SK-N-MC (cell line): ENCODE results near the gene PCED1B.
"Not testable (repeated sequence)": the region's sequence is repeated elsewhere in the genome, so short reads cannot be mapped to it uniquely, and the experiment has no call there.

Experiments used
- DNase-seq: peaks from one replicate; pipeline ENCODE4 v3.0.0-alpha.2; 2011; ENCODE audit warnings: low read depth, low spot score
- H3K27ac ChIP-seq: fragments of 200-600 bp; sonication (generic); 2 replicates; pipeline ENCODE4 v1.5.1; 2016; ENCODE audit warnings: mixed run types
- H3K36me3 ChIP-seq: fragments of 200-600 bp; sonication (generic); 2 replicates; pipeline ENCODE4 v1.6.1; 2017; ENCODE audit warnings: antibody characterized with exemption, low read length, mixed read lengths; ENCODE audit not compliant: insufficient read depth
- H3K4me3 ChIP-seq: fragments of 200-600 bp; sonication (generic); 2 replicates; pipeline ENCODE4 v1.5.1; 2016
- H3K9ac ChIP-seq: fragments of 200-600 bp; sonication (generic); 2 replicates; pipeline ENCODE4 v1.8.0; 2017; ENCODE audit warnings: mixed run types, mixed read lengths; ENCODE audit not compliant: insufficient read length
- H3K9me3 ChIP-seq: fragments of 200-600 bp; sonication (generic); 2 replicates; pipeline ENCODE4 v1.6.1; 2017; ENCODE audit warnings: low read depth, mild to moderate bottlenecking, antibody characterized with exemption, low read length, moderate library complexity, mixed read lengths
- EZH2 ChIP-seq: fragments of 200-600 bp; sonication (generic); IDR thresholded peaks from one replicate; pipeline ENCODE4 v1.6.1; 2017; ENCODE audit warnings: antibody characterized with exemption
- FOXP2 ChIP-seq: optimal IDR thresholded peaks from 2 replicates; pipeline ENCODE3; 2011; ENCODE audit warnings: mild to moderate bottlenecking, moderate library complexity; ENCODE audit not compliant: insufficient read depth; ENCODE audit errors: extremely low read length, control extremely low read depth
- POLR2AphosphoS5 ChIP-seq: IDR thresholded peaks from 2 replicates; pipeline ENCODE4 v1.6.1; 2012; ENCODE audit warnings: mild to moderate bottlenecking, low read depth, low read length, borderline replicate concordance

The PCED1B gene

DNA sequence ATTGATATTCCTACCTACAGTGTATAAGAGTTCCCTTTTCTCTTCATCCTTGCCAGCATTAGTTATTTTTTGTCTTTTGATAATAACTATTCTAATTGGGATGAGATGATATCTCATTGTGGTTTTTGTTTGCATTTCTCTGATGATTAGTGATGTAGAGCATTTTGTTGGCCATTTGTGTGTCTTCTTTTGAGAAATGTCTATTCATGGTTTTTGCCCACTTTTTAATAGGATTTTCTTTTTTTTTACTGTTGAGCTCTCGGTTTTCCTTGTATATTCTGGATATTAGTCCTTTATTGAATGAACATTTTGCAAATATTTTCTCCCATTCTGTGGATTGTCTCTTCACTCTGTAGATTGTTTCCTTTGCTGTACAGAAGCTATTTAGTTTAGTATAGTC lies 79.9 kb downstream of the PCED1B start:
- no peak for DNase-seq
- Histone ChIP-seq H3K27ac (no peak overlapping the region), H3K9ac (no peak overlapping the region), H3K36me3 (no peaks in the 10 kb centered on the region), H3K9me3 (no peaks in the 10 kb centered on the region), H3K4me3 (no peak overlapping the region)
- TF ChIP-seq FOXP2 (no peak), EZH2 (no peak), POLR2AphosphoS5 (no peak)

DNA sequence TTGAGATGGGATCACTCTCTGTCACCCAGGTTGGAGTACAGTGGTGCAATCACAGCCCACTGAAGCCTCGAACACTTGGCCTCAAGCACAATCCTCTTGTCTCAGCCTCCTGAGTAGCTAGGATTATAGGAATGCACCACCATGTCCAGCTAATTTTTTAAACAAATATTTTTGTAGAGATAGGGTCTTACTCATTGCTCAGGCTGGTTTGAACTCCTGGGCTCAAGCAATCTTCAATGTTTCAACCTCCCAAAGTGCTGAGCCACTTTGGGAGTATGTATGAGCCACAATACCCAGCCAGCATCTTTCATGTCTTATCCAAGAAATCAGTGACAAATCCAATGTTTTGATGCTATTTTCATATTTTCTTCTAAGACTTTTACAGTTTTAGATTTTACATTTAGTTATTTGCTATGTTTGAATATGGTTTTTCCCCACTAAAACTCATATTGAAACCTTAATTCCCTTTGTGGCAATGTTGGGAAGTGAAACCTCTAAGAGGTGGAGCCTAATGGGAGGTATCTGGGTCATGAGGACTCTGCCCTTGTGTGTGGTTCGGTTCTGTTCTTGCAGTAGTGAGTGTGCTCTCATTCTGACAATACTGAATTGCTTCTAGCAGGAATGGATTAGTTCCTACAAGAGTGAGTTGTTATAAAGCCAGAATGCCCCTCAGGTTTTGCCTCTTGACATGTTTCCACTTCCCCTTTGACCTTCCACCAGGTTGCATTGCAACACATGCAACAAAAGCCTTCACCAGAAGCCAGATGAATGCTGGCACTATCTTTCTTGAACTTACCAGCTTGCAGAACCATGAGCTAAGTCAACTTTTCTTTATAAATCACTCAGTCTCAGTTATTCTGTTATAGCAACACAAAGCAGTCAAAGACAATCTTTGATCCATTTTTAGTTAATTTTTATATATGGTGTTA lies 81.2 kb downstream of the PCED1B start:
- Histone ChIP-seq H3K9me3 (no peaks in the 10 kb centered on the region), H3K4me3 (no peak overlapping the region), H3K9ac (no peak overlapping the region), H3K36me3 (no peaks in the 10 kb centered on the region), H3K27ac (no peak overlapping the region)
- DNase-seq: no peak
- no peak for TF ChIP-seq FOXP2
- no peak for TF ChIP-seq EZH2

DNA sequence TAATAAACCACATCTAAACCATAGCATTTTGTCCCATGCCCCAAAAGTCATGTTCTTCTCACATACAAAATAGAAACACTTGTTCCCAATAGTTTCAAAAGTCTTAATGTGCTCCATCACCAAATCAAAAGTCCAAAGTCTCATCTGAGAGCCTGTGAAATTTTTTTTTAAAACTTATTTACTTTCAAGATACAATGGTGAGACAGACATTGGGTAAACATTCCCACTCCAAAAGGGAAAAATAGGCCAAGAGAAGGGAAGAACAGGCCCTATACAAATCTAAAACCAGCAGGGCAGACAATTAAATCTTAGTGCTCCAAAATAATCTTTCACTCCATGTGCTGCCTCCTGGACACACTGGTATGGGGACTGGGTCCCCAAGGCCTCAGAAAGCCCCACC lies 84.7 kb downstream of the PCED1B start:
- H3K9ac ChIP-seq: no peak overlapping the region
- H3K9me3 ChIP-seq: no peaks in the 10 kb centered on the region
- no peak for DNase-seq
- H3K36me3 ChIP-seq: no peaks in the 10 kb centered on the region
- no peak for TF ChIP-seq FOXP2
- TF ChIP-seq EZH2: no peak
- no peak for TF ChIP-seq POLR2AphosphoS5
- H3K4me3 ChIP-seq: no peak overlapping the region
- H3K27ac ChIP-seq: no peak overlapping the region

DNA sequence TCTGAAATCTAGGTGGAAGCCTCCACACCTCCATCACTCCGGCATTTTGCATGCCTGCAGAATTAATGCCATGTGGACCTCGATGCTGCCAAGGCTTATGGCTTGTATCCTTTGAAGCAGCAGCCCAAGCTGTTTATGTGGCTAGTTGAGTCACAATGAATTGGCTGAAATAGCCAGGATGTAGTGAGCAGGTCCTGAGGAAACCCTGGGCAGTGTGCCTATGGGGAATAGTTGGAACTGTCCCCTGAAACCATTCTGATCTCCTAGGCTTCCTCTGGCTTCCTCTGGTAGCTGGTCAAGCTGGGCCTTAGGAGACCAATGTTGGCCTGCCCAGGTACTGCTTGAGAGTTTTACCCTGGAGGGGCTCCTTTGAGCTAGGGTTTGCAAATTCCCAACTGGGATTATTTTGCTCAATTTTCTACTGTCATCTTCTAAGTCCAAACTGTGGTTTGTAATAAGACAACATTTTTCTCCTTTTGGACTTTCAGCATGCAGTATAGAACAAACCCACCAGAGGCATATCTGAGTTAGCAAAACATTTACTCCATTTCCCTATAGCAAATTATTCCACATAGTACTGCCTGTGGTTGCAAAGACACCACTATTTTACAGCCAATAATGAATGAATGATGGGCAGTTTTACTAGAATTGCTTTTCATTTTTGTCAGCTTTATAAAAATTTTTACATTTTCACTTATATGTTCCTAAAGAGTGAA lies 85.5 kb downstream of the PCED1B start:
- H3K36me3 ChIP-seq: no peaks in the 10 kb centered on the region
- no peak overlapping the region for H3K27ac ChIP-seq
- DNase-seq: no peak
- no peak overlapping the region for H3K4me3 ChIP-seq
- TF ChIP-seq EZH2 (no peak), FOXP2 (no peak), POLR2AphosphoS5 (no peak)
- H3K9me3 ChIP-seq: no peaks in the 10 kb centered on the region
- H3K9ac ChIP-seq: no peak overlapping the region

DNA sequence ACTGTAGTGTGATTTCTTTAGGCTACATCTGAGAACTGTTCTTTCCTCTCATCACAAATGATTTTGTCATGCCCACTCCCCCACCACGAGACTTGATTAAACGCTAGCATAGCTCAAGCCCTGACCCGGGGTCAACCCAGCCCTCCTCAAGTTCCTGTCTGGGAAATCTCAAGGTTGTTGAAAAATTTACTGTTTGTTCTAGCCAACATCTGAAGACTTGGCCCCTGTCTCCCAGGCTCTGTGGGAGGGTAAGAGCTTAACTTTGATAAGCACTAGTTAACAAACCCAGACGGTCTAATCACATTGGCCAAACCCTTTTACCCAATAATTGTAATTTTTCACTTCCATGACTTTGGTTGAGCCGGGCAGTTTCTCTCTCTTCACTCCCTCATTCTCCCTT lies 86.5 kb downstream of the PCED1B start:
- Histone ChIP-seq H3K9me3 (no peaks in the 10 kb centered on the region), H3K27ac (no peak overlapping the region), H3K9ac (no peak overlapping the region), H3K4me3 (no peak overlapping the region), H3K36me3 (no peaks in the 10 kb centered on the region)
- DNase-seq: no peak
- TF ChIP-seq EZH2 (no peak), POLR2AphosphoS5 (no peak), FOXP2 (no peak)

DNA sequence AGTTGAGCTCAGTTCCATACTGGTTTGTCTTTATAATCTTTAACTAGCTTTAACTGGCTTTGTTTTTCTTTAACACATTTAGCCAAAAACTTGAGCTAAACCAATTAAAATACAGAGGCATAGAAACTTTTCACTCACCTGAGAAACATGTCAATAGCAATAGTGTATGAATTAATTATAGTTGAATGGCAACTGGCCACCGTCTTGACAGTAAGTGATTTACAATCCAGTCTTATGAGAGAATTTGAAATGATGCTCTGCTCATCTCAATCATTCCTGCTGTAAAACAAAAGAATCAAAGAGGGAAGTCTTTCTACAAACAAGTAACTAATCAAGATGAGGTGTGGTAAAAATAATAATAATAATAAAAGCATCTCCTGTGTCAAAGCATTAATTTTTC lies 86.9 kb downstream of the PCED1B start:
- Histone ChIP-seq H3K4me3 (no peak overlapping the region), H3K27ac (no peak overlapping the region), H3K36me3 (no peaks in the 10 kb centered on the region), H3K9ac (no peak overlapping the region), H3K9me3 (no peaks in the 10 kb centered on the region)
- no peak for DNase-seq
- TF ChIP-seq POLR2AphosphoS5 (no peak), EZH2 (no peak), FOXP2 (no peak)

DNA sequence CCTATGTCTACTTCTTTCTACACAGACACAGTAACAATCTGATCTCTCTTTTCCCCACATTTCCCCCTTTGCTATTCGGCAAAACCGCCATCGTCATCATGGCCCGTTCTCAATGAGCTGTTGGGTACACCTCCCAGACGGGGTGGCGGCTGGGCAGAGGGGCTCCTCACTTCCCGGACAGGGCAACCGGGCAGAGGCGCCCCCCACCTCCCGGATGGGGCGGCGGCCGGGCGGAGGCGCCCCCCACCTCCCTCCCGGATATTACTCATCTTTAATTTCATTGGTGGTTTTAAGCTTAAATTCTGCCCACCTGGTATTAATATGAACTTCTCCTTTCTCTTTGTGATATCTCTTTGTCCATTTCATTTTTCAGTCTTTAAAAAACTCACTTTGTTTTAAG lies 90.9 kb downstream of the PCED1B start:
- not testable (repeated sequence) for DNase-seq, H3K4me3 ChIP-seq, H3K9me3 ChIP-seq, H3K36me3 ChIP-seq, H3K27ac ChIP-seq, H3K9ac ChIP-seq

DNA sequence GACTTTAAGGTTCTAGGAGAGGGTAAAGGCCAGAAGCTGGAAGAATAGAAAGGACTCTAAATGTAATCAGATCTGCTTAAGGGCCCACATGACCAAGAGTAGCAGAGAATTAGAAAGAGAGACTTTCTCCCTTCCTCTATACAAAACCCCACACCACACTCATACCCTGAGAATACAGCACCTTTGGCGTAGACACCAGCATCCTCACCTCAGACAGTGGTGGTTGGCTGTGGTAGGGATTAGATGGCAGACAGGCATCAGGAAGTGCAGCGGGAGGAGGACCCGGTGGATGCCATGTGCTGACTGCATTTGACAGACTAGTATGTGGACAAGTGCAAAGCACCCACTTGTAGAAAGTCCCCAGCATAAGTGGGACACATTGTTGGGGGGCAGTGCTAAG lies 98.6 kb downstream of the PCED1B start:
- Histone ChIP-seq H3K9me3 (no peaks in the 10 kb centered on the region), H3K27ac (no peak overlapping the region), H3K4me3 (no peak overlapping the region), H3K36me3 (no peaks in the 10 kb centered on the region), H3K9ac (no peak overlapping the region)
- TF ChIP-seq FOXP2: no peak
- no peak for TF ChIP-seq EZH2
- TF ChIP-seq POLR2AphosphoS5: no peak
- no peak for DNase-seq

DNA sequence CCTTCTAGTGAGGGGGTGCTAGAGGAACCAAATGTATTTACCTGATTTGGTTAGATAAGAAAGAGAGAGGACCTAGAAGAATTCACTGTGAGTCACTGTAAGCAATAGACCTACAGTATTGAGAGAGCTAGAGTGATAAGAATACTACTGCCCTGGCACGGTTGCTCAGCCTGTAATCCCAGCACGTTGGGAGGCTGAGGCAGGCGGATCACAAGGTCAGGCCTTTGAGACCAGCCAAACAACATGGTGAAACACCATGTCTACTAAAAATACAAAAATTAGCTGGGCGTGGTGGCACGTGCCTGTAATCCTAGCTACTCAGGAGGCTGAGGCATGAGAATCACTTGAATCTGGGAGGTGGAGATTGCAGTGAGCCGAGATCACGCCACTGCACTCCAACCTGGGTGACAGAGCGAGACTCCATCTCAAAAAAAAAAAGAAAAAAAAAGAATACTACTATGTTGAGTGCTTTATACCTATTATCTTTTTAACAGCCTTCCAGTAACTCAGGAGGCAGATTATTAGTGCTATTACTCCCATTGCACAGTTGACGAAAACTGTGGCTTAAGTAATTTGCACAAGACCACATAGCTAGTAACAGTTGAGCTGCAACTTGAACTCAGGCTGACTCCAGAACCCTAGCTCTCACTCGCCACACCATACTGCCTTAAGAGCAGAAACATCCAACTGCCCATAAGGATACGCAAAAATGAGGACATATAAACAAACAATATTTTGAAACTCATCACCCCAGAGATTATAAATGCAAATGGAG lies 102.9 kb downstream of the PCED1B start:
- H3K27ac ChIP-seq, H3K4me3 ChIP-seq, H3K9me3 ChIP-seq, H3K36me3 ChIP-seq, DNase-seq, H3K9ac ChIP-seq: not testable (repeated sequence)
